WTC11 (cell line): ENCODE data around the gene SLC5A2.

Experiments used
- SMAD3 ChIP-seq: sonication (generic); formaldehyde crosslinking; IDR thresholded peaks from 2 replicates; pipeline ENCODE4 v1.8.0; 2022; ENCODE audit warnings: missing genetic modification reagents, mild to moderate bottlenecking, borderline replicate concordance
- TF ChIP-seq, protein P1 (sequence below): fragments of 200-600 bp; IDR thresholded peaks from 2 replicates; pipeline ENCODE4 v1.8.0; 2022; ENCODE audit warnings: antibody characterized with exemption

- TF ChIP-seq, protein P1, sequence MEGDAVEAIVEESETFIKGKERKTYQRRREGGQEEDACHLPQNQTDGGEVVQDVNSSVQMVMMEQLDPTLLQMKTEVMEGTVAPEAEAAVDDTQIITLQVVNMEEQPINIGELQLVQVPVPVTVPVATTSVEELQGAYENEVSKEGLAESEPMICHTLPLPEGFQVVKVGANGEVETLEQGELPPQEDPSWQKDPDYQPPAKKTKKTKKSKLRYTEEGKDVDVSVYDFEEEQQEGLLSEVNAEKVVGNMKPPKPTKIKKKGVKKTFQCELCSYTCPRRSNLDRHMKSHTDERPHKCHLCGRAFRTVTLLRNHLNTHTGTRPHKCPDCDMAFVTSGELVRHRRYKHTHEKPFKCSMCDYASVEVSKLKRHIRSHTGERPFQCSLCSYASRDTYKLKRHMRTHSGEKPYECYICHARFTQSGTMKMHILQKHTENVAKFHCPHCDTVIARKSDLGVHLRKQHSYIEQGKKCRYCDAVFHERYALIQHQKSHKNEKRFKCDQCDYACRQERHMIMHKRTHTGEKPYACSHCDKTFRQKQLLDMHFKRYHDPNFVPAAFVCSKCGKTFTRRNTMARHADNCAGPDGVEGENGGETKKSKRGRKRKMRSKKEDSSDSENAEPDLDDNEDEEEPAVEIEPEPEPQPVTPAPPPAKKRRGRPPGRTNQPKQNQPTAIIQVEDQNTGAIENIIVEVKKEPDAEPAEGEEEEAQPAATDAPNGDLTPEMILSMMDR, result no peak
- TF ChIP-seq SMAD3, result no peak
Measured at GRCh38 chr16:31458073-31458843, 24.7 kb upstream of the SLC5A2 start.
